RWPE1 (cell line): ENCODE measurements around the gene PCBP3.

Experiments used
- CTCF ChIA-PET: fragments of 350-600 bp; sonication (Branson Sonifier 250); formaldehyde crosslinking; extraction: SDS; loops from one replicate; lab custom pipeline; 2021; lab: Yijun Ruan, JAX
- POLR2A ChIA-PET: fragments of 400-600 bp; formaldehyde crosslinking; extraction: SDS; loops from one replicate; lab custom pipeline; 2020; ENCODE audit warnings: antibody characterized with exemption; ENCODE audit not compliant: low non-redundant PET; lab: Yijun Ruan, JAX
- DNase-seq: peaks from one replicate; pipeline ENCODE4 v3.0.0; 2012; ENCODE audit warnings: low spot score
- H3K27ac ChIP-seq: fragments of 450-650 bp; 2 replicates; pipeline ENCODE4 v1.5.1; 2017
- CTCF ChIP-seq: fragments of 450-650 bp; conservative IDR thresholded peaks from 2 replicates; pipeline ENCODE4 v1.5.1; 2017; ENCODE audit warnings: low read depth, mild to moderate bottlenecking

Gene PCBP3

GRCh38 chr21:45787371-45787770, 143.8 kb downstream of the PCBP3 start:
- no peak for TF ChIP-seq CTCF
- no peak overlapping the region for H3K27ac ChIP-seq
- CTCF ChIA-PET = no interaction called here
- POLR2A ChIA-PET = no interaction called here
- no peak for DNase-seq

GRCh38 chr21:45788198-45788597, 144.7 kb downstream of the PCBP3 start:
- no peak for DNase-seq
- TF ChIP-seq CTCF = no peak
- ChIA-PET POLR2A (no interaction called here), CTCF (no interaction called here)
- H3K27ac ChIP-seq = no peak overlapping the region

GRCh38 chr21:45788637-45789506, 145.3 kb downstream of the PCBP3 start:
- TF ChIP-seq CTCF = no peak
- no peak overlapping the region for H3K27ac ChIP-seq
- ChIA-PET CTCF (no interaction called here), POLR2A (no interaction called here)
- DNase-seq = no peak

- no peak for DNase-seq
- no peak for TF ChIP-seq CTCF
- CTCF ChIA-PET = no interaction called here
- no peak overlapping the region for H3K27ac ChIP-seq
- POLR2A ChIA-PET = no interaction called here
Measured at GRCh38 chr21:45790427-45790826, 146.9 kb downstream of the PCBP3 start.

GRCh38 chr21:45791562-45792418, 148.3 kb downstream of the PCBP3 start:
- TF ChIP-seq CTCF = no peak
- ChIA-PET CTCF (no interaction called here), POLR2A (no interaction called here)
- no peak for DNase-seq
- H3K27ac ChIP-seq = no peak overlapping the region

- POLR2A ChIA-PET = no interaction called here
- H3K27ac ChIP-seq = no peak overlapping the region
- no peak for TF ChIP-seq CTCF
- no peak for DNase-seq
- CTCF ChIA-PET = interaction anchor here (0.6 kb wide), 1 partner anchor 154 kb away, joined by 3 read pairs; no protein-coding TSS in a partner anchor
Measured at GRCh38 chr21:45792682-45793383, 149.3 kb downstream of the PCBP3 start.
